Heart left ventricle (tissue), 13 donors: ENCODE data around the gene RBM28.

Experiments used
- CTCF ChIP-seq, 12 donors: fragments of 200-600 bp; sonication (generic) in 4 of 12; IDR thresholded peaks; one replicate each; pipeline versions ENCODE4 v1.5.0 to v1.8.0; 2018 to 2022; ENCODE audit warnings: antibody characterized with exemption in 12 of 12, mild to moderate bottlenecking in 5 of 12
- POLR2A ChIP-seq, 2 donors: fragments of 450-650 bp; IDR thresholded peaks; one replicate each; pipeline ENCODE4 v1.6.1; 2017; ENCODE audit warnings: antibody characterized with exemption in 2 of 2, mild to moderate bottlenecking in 2 of 2, moderate library complexity in 2 of 2
- donor health status: ischemic (EF 13 %, LVEDD 7.1; RV severe dilation, severe dysfunction).
- donor health status: DM: no; HTN: yes; CAD: no.
- donor health status: DM: no; HTN: no; CAD: no.
- donor health status: ischemic (EF 25% LVEDD 6.9; RV normal size, moderate dysfunction).
- donor health status: ischemic (EF 25% LVEDD 5.7; RV mildly dilated, moderate dysfunction).
- donor health status: ischemic (EF 35%, LVEDD 5.7; RV mildly dilated, moderate dysfunction).
- donor health status: nonischemic (EF 11% LVEDD 7.7; RV severe dilation, severe dysfunction).
- donor health status: DM: yes; HTN: yes; CAD: no.
- donor health status: PGD.
- donor health status: ischemic (EF 29% LVEDD 5.4; RV normal size, mild dysfunction).
- donor health status: nonischemic (EF 23%, LVEDD 6.1; RV moderate dilation, normal function).

GRCh38 chr7:128281605-128282380 is 61.9 kb downstream of the RBM28 start:
- no peak for TF ChIP-seq CTCF (IDR thresholded peaks at IDR 0.05)
- TF ChIP-seq POLR2A (IDR thresholded peaks at IDR 0.05), result no peak
